Stomach smooth muscle (tissue), 2 donors: Measurements from ENCODE around the gene GRID2.
A peak's percentile ranks its signal among the peaks of the same experiment; 100 is the strongest.

Source experiments
- H3K27ac ChIP-seq: one replicate; pipeline ENCODE4 v1.7.0; 2013; ENCODE audit warnings: mild to moderate bottlenecking, low read length, inconsistent platforms
- H3K27me3 ChIP-seq, 2 donors: one replicate each; pipeline ENCODE4 v1.7.0; 2013; ENCODE audit warnings: low read length in 2 of 2; ENCODE audit not compliant: insufficient read depth in 2 of 2, control insufficient read depth in 1 of 2
- H3K36me3 ChIP-seq, 2 donors: one replicate each; pipeline ENCODE4 v1.7.0; 2013; ENCODE audit warnings: low read length in 2 of 2; ENCODE audit not compliant: control insufficient read depth in 2 of 2, insufficient read depth in 2 of 2
- H3K4me1 ChIP-seq: one replicate; pipeline ENCODE4 v1.7.0; 2013; ENCODE audit warnings: low read length; ENCODE audit not compliant: control insufficient read depth, insufficient read depth
- H3K4me3 ChIP-seq, 2 donors: one replicate each; pipeline ENCODE4 v1.7.0; 2013; ENCODE audit warnings: low read length in 2 of 2
- H3K9ac ChIP-seq, 2 donors: one replicate each; pipeline ENCODE4 v1.7.0; 2013; ENCODE audit warnings: low read length in 2 of 2, mild to moderate bottlenecking in 1 of 2
- H3K9me3 ChIP-seq, 2 donors: one replicate each; pipeline ENCODE4 v1.7.0; 2013; ENCODE audit warnings: low read length in 2 of 2; ENCODE audit not compliant: control insufficient read depth in 2 of 2
- donor health status: healthy.
- donor health status: Pancreatic carcinoma.

Gene GRID2

GRCh38 chr4:93786149-93786548 is 1482.4 kb downstream of the GRID2 start:
- no peak overlapping the region for H3K27ac ChIP-seq
- H3K9ac ChIP-seq = no peak overlapping the region
- no peak overlapping the region for H3K4me3 ChIP-seq
- no peaks in the 10 kb centered on the region for H3K36me3 ChIP-seq
- H3K27me3 ChIP-seq = no peaks in the 10 kb centered on the region
- H3K9me3 ChIP-seq = no peaks in the 10 kb centered on the region
- no peaks in the 10 kb centered on the region for H3K4me1 ChIP-seq

GRCh38 chr4:93788712-93789111 is 1484.9 kb downstream of the GRID2 start:
- H3K9me3 ChIP-seq = no peaks in the 10 kb centered on the region
- H3K36me3 ChIP-seq = no peaks in the 10 kb centered on the region
- no peak overlapping the region for H3K4me3 ChIP-seq
- no peak overlapping the region for H3K27ac ChIP-seq
- H3K27me3 ChIP-seq = no peaks in the 10 kb centered on the region
- H3K9ac ChIP-seq = no peak overlapping the region
- no peaks in the 10 kb centered on the region for H3K4me1 ChIP-seq

- Histone ChIP-seq H3K27ac (no peak overlapping the region), H3K4me3 (no peak overlapping the region), H3K36me3 (no peaks in the 10 kb centered on the region), H3K9me3 (no peaks in the 10 kb centered on the region), H3K27me3 (peaks cover 0 to 5% of the 10 kb centered on the region in 2 donors), H3K9ac (no peak overlapping the region), H3K4me1 (no peaks in the 10 kb centered on the region)
Observed at GRCh38 chr4:93791570-93792195, 1487.9 kb downstream of the GRID2 start.

- Histone ChIP-seq H3K27ac (no peak overlapping the region), H3K9ac (no peak overlapping the region), H3K9me3 (no peaks in the 10 kb centered on the region), H3K27me3 (no peaks in the 10 kb centered on the region), H3K36me3 (no peaks in the 10 kb centered on the region), H3K4me3 (no peak overlapping the region), H3K4me1 (no peaks in the 10 kb centered on the region)
Observed at GRCh38 chr4:93802045-93802444, 1498.3 kb downstream of the GRID2 start.

GRCh38 chr4:93809773-93810172 is 1506.0 kb downstream of the GRID2 start:
- peaks cover 4% of the 10 kb centered on the region for H3K4me1 ChIP-seq
- H3K36me3 ChIP-seq = no peaks in the 10 kb centered on the region
- no peak overlapping the region for H3K27ac ChIP-seq
- H3K9ac ChIP-seq = peak overlapping the region in 1 of 2 donors; percentile 6
- no peak overlapping the region for H3K4me3 ChIP-seq
- H3K27me3 ChIP-seq = no peaks in the 10 kb centered on the region
- H3K9me3 ChIP-seq = no peaks in the 10 kb centered on the region

- H3K9me3 ChIP-seq = no peaks in the 10 kb centered on the region
- H3K27ac ChIP-seq = no peak overlapping the region
- H3K4me3 ChIP-seq = no peak overlapping the region
- no peaks in the 10 kb centered on the region for H3K36me3 ChIP-seq
- no peaks in the 10 kb centered on the region for H3K27me3 ChIP-seq
- no peak overlapping the region for H3K9ac ChIP-seq
- peaks cover 4% of the 10 kb centered on the region for H3K4me1 ChIP-seq
Observed at GRCh38 chr4:93810340-93810992, 1506.7 kb downstream of the GRID2 start.

GRCh38 chr4:93813092-93813491 is 1509.3 kb downstream of the GRID2 start:
- H3K9ac ChIP-seq = no peak overlapping the region
- H3K4me1 ChIP-seq = peaks cover 4% of the 10 kb centered on the region

GRCh38 chr4:93814141-93814540 is 1510.4 kb downstream of the GRID2 start:
- H3K36me3 ChIP-seq = no peaks in the 10 kb centered on the region
- peaks cover 4% of the 10 kb centered on the region for H3K4me1 ChIP-seq
- no peak overlapping the region for H3K27ac ChIP-seq
- H3K27me3 ChIP-seq = no peaks in the 10 kb centered on the region
- no peak overlapping the region for H3K9ac ChIP-seq
- no peaks in the 10 kb centered on the region for H3K9me3 ChIP-seq
- H3K4me3 ChIP-seq = no peak overlapping the region

More at GRCh38 chr4:93813092-93813491, 1509.3 kb downstream of the GRID2 start:
- no peaks in the 10 kb centered on the region for H3K9me3 ChIP-seq
- H3K4me3 ChIP-seq = no peak overlapping the region
- no peaks in the 10 kb centered on the region for H3K27me3 ChIP-seq
- H3K36me3 ChIP-seq = no peaks in the 10 kb centered on the region
- no peak overlapping the region for H3K27ac ChIP-seq

- Histone ChIP-seq H3K27me3 (no peaks in the 10 kb centered on the region), H3K27ac (no peak overlapping the region), H3K4me1 (peaks cover under 1% of the 10 kb centered on the region), H3K9ac (no peak overlapping the region), H3K4me3 (no peak overlapping the region), H3K9me3 (no peaks in the 10 kb centered on the region), H3K36me3 (no peaks in the 10 kb centered on the region)
Observed at GRCh38 chr4:93814722-93815121, 1511.0 kb downstream of the GRID2 start.
